GM12873 (cell line): ENCODE results near the gene EGFR.

Source experiments
- CTCF ChIP-seq: IDR thresholded peaks from 2 replicates; pipeline ENCODE4 v1.5.1; 2012; ENCODE audit warnings: low read depth, mild to moderate bottlenecking, moderate library complexity, low read length, control low read depth; ENCODE audit not compliant: insufficient read depth; ENCODE audit errors: missing control alignments

EGFR gene

GRCh38 chr7:55132890-55133551 is 114.2 kb downstream of the EGFR start:
- no peak for TF ChIP-seq CTCF

GRCh38 chr7:55133630-55134358 is 115.0 kb downstream of the EGFR start:
- no peak for TF ChIP-seq CTCF

- TF ChIP-seq CTCF, result no peak
Observed at GRCh38 chr7:55134359-55134725, 115.5 kb downstream of the EGFR start.

- no peak for TF ChIP-seq CTCF
Observed at GRCh38 chr7:55134786-55135185, 116.0 kb downstream of the EGFR start.

GRCh38 chr7:55135462-55135861 is 116.6 kb downstream of the EGFR start:
- no peak for TF ChIP-seq CTCF

- no peak for TF ChIP-seq CTCF
Observed at GRCh38 chr7:55138663-55139062, 119.8 kb downstream of the EGFR start.

GRCh38 chr7:55140221-55140940 is 121.6 kb downstream of the EGFR start:
- no peak for TF ChIP-seq CTCF
